ENCODE data around the gene NUDT14. TPM values are rescaled to one million over a fixed set of nuclear protein-coding genes. Genes with fewer than 3 reads are reported as not detected.
A peak's percentile ranks its signal among the peaks of the same experiment; 100 is the strongest.

NUDT14 gene
- total RNA-seq, 4 donors from 2014 or later = 17.0 to 53.9 (median 32.6) TPM

DNA sequence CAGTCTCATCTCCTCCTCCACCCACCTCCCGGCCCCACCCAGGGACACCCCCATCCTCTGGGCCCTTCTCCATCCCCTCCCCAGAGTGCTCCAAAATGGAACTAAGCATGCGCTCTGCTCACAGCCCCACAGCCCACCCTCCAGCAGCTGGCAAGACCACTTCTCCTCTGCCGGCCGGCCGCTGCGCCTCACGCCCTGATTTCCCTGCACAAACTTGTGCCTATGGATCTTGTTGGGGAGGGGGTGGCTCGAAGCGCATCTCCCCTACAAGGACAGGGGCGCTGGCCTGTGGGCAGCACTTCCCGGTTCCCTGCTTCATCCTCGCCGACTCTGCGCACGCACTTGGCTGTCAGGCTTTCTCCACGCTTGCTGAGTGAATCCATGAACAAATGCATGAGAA lies 19.5 kb upstream of the NUDT14 start:
- intact Hi-C loops (cut with DNase I; ENCODE audit: low total_unique reads) (no loop called here), in situ Hi-C loops (cut with MboI; ENCODE audit: low pct_ligation_motif_present in 1 of 4, low pct_unique_long_range_greater_than_20kb in 1 of 4, low sequenced_read_pairs in 3 of 4) (no loop called here)
- H3K27me3 ChIP-seq = peaks cover 72% of the 10 kb centered on the region
- no peak overlapping the region for H3K4me3 ChIP-seq
- no peak overlapping the region for H3K27ac ChIP-seq
- no peaks in the 10 kb centered on the region for H3K9me3 ChIP-seq
- DNase-seq = no peak
- peaks cover 3 to 37% (median 18%) of the 10 kb centered on the region in 4 donors for H3K4me1 ChIP-seq
- H3K36me3 ChIP-seq = no peaks in the 10 kb centered on the region
- TF ChIP-seq EP300 (IDR thresholded peaks at IDR 0.05; ENCODE audit: low read depth) = no peak
- no peak for TF ChIP-seq POLR2A (IDR thresholded peaks at IDR 0.05)
- TF ChIP-seq, protein P1, sequence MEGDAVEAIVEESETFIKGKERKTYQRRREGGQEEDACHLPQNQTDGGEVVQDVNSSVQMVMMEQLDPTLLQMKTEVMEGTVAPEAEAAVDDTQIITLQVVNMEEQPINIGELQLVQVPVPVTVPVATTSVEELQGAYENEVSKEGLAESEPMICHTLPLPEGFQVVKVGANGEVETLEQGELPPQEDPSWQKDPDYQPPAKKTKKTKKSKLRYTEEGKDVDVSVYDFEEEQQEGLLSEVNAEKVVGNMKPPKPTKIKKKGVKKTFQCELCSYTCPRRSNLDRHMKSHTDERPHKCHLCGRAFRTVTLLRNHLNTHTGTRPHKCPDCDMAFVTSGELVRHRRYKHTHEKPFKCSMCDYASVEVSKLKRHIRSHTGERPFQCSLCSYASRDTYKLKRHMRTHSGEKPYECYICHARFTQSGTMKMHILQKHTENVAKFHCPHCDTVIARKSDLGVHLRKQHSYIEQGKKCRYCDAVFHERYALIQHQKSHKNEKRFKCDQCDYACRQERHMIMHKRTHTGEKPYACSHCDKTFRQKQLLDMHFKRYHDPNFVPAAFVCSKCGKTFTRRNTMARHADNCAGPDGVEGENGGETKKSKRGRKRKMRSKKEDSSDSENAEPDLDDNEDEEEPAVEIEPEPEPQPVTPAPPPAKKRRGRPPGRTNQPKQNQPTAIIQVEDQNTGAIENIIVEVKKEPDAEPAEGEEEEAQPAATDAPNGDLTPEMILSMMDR (IDR thresholded peaks at IDR 0.05) = no peak
- TF ChIP-seq POLR2AphosphoS5 (IDR thresholded peaks at IDR 0.05) = no peak
- 68% methylated on average over 16 of the region's 16 CpGs; no CpG with 5 or more reads in 1 of the 2 donors for WGBS, 2 donors (ENCODE audit: low coverage in 1 of 2)

DNA sequence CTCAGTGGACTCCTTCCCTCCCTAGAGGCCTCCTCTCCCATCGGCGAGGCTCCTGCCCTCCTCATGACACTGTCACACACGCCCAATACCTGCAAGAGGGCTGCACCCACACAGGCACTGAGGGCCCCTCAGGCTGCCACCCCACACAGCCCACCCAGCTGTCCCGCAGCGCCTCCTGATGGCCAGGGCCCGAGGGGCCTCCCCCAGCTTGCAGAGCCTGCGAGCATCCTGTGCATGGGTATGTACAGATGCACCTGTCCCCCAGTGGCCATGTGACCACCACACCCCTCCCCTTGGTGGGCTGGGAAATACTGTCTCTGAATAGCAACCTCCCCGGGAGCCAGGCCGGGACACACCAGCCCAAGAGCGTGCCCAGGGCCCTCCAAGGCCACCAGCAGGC lies 19.0 kb upstream of the NUDT14 start:
- TF ChIP-seq POLR2AphosphoS5 (IDR thresholded peaks at IDR 0.05) (no peak), POLR2A (IDR thresholded peaks at IDR 0.05) (no peak), EP300 (IDR thresholded peaks at IDR 0.05; ENCODE audit: low read depth) (no peak)
- TF ChIP-seq, protein P1 (IDR thresholded peaks at IDR 0.05) = no peak
- Histone ChIP-seq H3K27me3 (peaks cover 77% of the 10 kb centered on the region), H3K36me3 (no peaks in the 10 kb centered on the region), H3K4me1 (peaks cover 3 to 31% (median 16%) of the 10 kb centered on the region in 4 donors), H3K27ac (no peak overlapping the region), H3K4me3 (no peak overlapping the region), H3K9me3 (no peaks in the 10 kb centered on the region)
- WGBS, 2 donors (ENCODE audit: low coverage in 1 of 2) = 52% methylated on average over 4 of the region's 10 CpGs; no CpG with 5 or more reads in 1 of the 2 donors
- in situ Hi-C loops (cut with MboI; ENCODE audit: low pct_ligation_motif_present in 1 of 4, low pct_unique_long_range_greater_than_20kb in 1 of 4, low sequenced_read_pairs in 3 of 4) = no loop called here
- no peak for DNase-seq
- intact Hi-C loops (cut with DNase I; ENCODE audit: low total_unique reads) = no loop called here

DNA sequence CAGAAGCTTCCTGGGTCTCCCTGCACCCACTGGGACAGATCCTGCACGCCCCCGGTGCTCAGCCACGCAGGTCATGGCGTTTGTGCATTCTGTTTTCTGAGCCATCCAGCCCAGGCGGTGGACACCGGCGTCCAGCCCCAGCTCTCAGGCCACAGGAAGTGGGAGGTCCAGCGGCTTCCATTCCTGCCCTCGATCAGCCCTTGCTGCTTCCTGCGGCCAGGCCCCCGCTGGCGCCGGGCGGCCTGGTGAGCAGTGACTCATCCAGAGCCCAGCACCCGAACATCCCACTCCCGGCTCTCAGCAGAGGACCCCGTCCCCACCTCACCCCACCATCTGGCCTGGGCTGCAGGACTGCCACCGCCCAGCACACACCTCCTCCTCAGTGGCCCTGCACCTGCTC lies 18.0 kb upstream of the NUDT14 start:
- no peaks in the 10 kb centered on the region for H3K36me3 ChIP-seq
- no peak overlapping the region for H3K27ac ChIP-seq
- peaks cover 87% of the 10 kb centered on the region for H3K27me3 ChIP-seq
- H3K4me3 ChIP-seq = no peak overlapping the region
- H3K9me3 ChIP-seq = no peaks in the 10 kb centered on the region
- in situ Hi-C loops (cut with MboI; ENCODE audit: low pct_ligation_motif_present in 1 of 4, low pct_unique_long_range_greater_than_20kb in 1 of 4, low sequenced_read_pairs in 3 of 4) = no loop called here
- H3K4me1 ChIP-seq = peaks cover 3 to 21% (median 14%) of the 10 kb centered on the region in 4 donors
- no peak for TF ChIP-seq EP300 (IDR thresholded peaks at IDR 0.05; ENCODE audit: low read depth)
- TF ChIP-seq, protein P1 (IDR thresholded peaks at IDR 0.05) = no peak
- TF ChIP-seq POLR2A (IDR thresholded peaks at IDR 0.05) = no peak
- TF ChIP-seq POLR2AphosphoS5 (IDR thresholded peaks at IDR 0.05) = no peak
- 62% methylated on average over 15 of the region's 18 CpGs; no CpG with 5 or more reads in 1 of the 2 donors for WGBS, 2 donors (ENCODE audit: low coverage in 1 of 2)
- intact Hi-C loops (cut with DNase I; ENCODE audit: low total_unique reads) = no loop called here
- no peak for DNase-seq

DNA sequence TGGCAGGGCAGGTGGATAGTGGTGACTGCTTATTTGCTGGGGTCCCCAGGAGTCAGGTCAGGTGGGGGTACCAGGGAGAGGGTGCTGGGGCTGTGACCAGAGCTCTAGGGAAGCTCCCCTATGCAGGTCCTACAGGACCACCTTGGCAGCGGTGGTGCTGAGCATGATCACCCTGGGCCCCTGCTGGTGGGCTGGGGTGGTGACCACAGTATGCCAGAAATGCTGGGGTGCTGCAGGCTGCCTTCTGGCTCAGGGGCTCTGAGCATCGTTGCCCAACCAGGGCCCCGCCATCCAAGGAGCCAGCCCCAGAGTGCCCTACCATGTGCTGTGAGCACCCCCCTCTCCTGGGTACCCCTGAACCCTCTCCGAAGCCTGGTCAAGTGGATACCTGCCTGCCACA lies 17.5 kb upstream of the NUDT14 start:
- TF ChIP-seq, protein P1 (IDR thresholded peaks at IDR 0.05) = no peak
- TF ChIP-seq EP300 (IDR thresholded peaks at IDR 0.05; ENCODE audit: low read depth) = no peak
- no peak for TF ChIP-seq POLR2AphosphoS5 (IDR thresholded peaks at IDR 0.05)
- no peak for TF ChIP-seq POLR2A (IDR thresholded peaks at IDR 0.05)
- Histone ChIP-seq H3K36me3 (no peaks in the 10 kb centered on the region), H3K4me3 (no peak overlapping the region), H3K27me3 (peaks cover 92% of the 10 kb centered on the region), H3K4me1 (peaks cover 3 to 22% (median 15%) of the 10 kb centered on the region in 4 donors), H3K9me3 (no peaks in the 10 kb centered on the region), H3K27ac (peak overlapping the region in 1 of 4 donors; percentile 8)
- no peak for DNase-seq
- WGBS, 2 donors (ENCODE audit: low coverage in 1 of 2) = 94% methylated on average over 2 of the region's 4 CpGs; no CpG with 5 or more reads in 1 of the 2 donors
- intact Hi-C loops (cut with DNase I; ENCODE audit: low total_unique reads) = no loop called here
- in situ Hi-C loops (cut with MboI; ENCODE audit: low pct_ligation_motif_present in 1 of 4, low pct_unique_long_range_greater_than_20kb in 1 of 4, low sequenced_read_pairs in 3 of 4) = no loop called here

All from transverse colon (tissue), 4 donors.